ENCODE data around the gene ADAMTS17. TPM values are rescaled to one million over a fixed set of nuclear protein-coding genes. Genes with fewer than 3 reads are reported as not detected.

Gene ADAMTS17
- total RNA-seq, 1 experiment from 2014 or later, result 1.6 TPM

- in situ Hi-C loops (cut with HindIII; ENCODE audit: low pct_unique_long_range_greater_than_20kb, low sequenced_read_pairs) (no loop called here), intact Hi-C loops (cut with micrococcal nuclease; ENCODE audit: unreplicated experiment) (no loop called here)
- DNase-seq (ENCODE audit: low read depth, low spot score) (no peak), ATAC-seq (no peak)
- Histone ChIP-seq H3K9me3 (ENCODE audit: control insufficient read depth, insufficient read depth, low read depth, low read length) (no peaks in the 10 kb centered on the region), H3K27ac (ENCODE audit: low read length) (no peak overlapping the region), H3K36me3 (ENCODE audit: control insufficient read depth, insufficient read depth, low read length) (no peaks in the 10 kb centered on the region), H3K27me3 (ENCODE audit: control insufficient read depth, insufficient read depth, low read length) (no peaks in the 10 kb centered on the region), H3K4me1 (ENCODE audit: control insufficient read depth, insufficient read depth, low read length) (no peaks in the 10 kb centered on the region), H3K4me3 (ENCODE audit: low read depth in 2 of 2, low read length in 2 of 2) (no peak overlapping the region)
- no TSS peak for BruUV-seq (replicated peaks)
- ChIA-PET CTCF (no interaction called here), POLR2A (no interaction called here)
- no peak for TF ChIP-seq REST (IDR thresholded peaks at IDR 0.05; ENCODE audit: insufficient read depth in 1 of 2, low read depth in 2 of 2, low read length in 1 of 2)
- TF ChIP-seq TCF7L2 (IDR thresholded peaks at IDR 0.05; ENCODE audit: low read depth, low read length), result no peak
- TF ChIP-seq SIN3A (IDR thresholded peaks at IDR 0.05; ENCODE audit: borderline replicate concordance, insufficient read depth, low read depth, low read length), result no peak
- TF ChIP-seq POLR2AphosphoS5 (IDR thresholded peaks at IDR 0.05; ENCODE audit: low read depth, low read length), result no peak
- no peak for TF ChIP-seq CTCF (IDR thresholded peaks at IDR 0.05)
These were observed 279.8 kb downstream of the ADAMTS17 start for GRCh38 chr15:100061944-100062343.

GRCh38 chr15:100060276-100060926 lies 281.4 kb downstream of the ADAMTS17 start:
- no peak for TF ChIP-seq TCF7L2 (IDR thresholded peaks at IDR 0.05; ENCODE audit: low read depth, low read length)
- no peak for TF ChIP-seq SIN3A (IDR thresholded peaks at IDR 0.05; ENCODE audit: borderline replicate concordance, insufficient read depth, low read depth, low read length)
- no peak for TF ChIP-seq REST (IDR thresholded peaks at IDR 0.05; ENCODE audit: insufficient read depth in 1 of 2, low read depth in 2 of 2, low read length in 1 of 2)
- TF ChIP-seq POLR2AphosphoS5 (IDR thresholded peaks at IDR 0.05; ENCODE audit: low read depth, low read length), result no peak
- no peak for TF ChIP-seq CTCF (IDR thresholded peaks at IDR 0.05)
- Histone ChIP-seq H3K36me3 (ENCODE audit: control insufficient read depth, insufficient read depth, low read length) (no peaks in the 10 kb centered on the region), H3K4me3 (ENCODE audit: low read depth in 2 of 2, low read length in 2 of 2) (no peak overlapping the region), H3K4me1 (ENCODE audit: control insufficient read depth, insufficient read depth, low read length) (no peaks in the 10 kb centered on the region), H3K27me3 (ENCODE audit: control insufficient read depth, insufficient read depth, low read length) (no peaks in the 10 kb centered on the region), H3K27ac (ENCODE audit: low read length) (no peak overlapping the region), H3K9me3 (ENCODE audit: control insufficient read depth, insufficient read depth, low read depth, low read length) (no peaks in the 10 kb centered on the region)
- ChIA-PET POLR2A (no interaction called here), CTCF (no interaction called here)
- BruUV-seq (replicated peaks), result no TSS peak
- DNase-seq (ENCODE audit: low read depth, low spot score), result no peak
- in situ Hi-C loops (cut with HindIII; ENCODE audit: low pct_unique_long_range_greater_than_20kb, low sequenced_read_pairs) (no loop called here), intact Hi-C loops (cut with micrococcal nuclease; ENCODE audit: unreplicated experiment) (no loop called here)
- ATAC-seq, result no peak
